ENCODE results near the gene LPP. TPM values are rescaled to one million over a fixed set of nuclear protein-coding genes. Genes with fewer than 3 reads are reported as not detected.
A peak's percentile ranks its signal among the peaks of the same experiment; 100 is the strongest.

Gene LPP
- total RNA-seq, 1 donor from 2014 or later, result 1,791 TPM

DNA sequence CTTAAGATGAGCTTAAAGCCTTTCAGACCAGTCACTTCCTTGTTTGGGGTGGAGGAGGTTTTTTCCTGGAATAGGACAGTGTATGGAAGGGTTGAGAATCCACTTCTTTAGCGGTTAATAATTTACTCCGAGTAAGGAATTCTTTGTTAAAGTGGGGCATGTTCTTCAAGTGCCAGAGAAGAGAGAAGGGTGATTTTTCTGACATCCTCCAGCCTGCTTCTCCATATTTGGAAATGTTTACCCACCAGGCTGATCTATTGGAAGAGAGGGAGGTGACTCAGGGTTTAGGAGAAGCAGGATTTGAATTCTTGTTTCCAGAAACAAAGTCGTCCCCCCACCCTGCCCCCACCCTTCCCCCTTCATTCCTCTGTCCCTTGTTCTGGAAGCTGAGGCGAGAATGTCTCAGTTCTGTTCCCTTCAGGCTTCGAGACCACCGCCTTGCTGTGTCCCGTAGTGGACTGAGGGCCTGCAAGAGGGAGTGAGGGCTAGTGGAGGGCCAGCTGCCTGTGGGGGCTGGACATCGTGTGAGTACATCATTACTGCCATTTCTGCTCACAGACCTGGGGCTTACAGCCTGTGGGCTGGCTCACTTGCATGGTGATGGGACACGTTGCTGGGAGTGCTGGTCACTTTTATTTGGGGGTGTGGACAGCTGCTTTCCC lies 58.5 kb downstream of the LPP start:
- peak in 1 of 2 donors; percentile 82 for DNase-seq (ENCODE audit: low spot score in 2 of 2)
- H3K4me1 ChIP-seq, result peaks cover 17 to 33% of the 10 kb centered on the region in 2 donors
- intact Hi-C loops (cut with DNase I), result loop anchor here (1.0 to 5.0 kb wide), 5 partner anchors 54 to 735 kb away; partner anchors contain the start of gene LPP

GRCh38 chr3:188214442-188214841 lies 60.5 kb downstream of the LPP start:
- Histone ChIP-seq H3K27ac (peak overlapping the region; percentile 92 to 96), H3K36me3 (peaks cover 4 to 7% of the 10 kb centered on the region in 2 donors), H3K4me1 (peaks cover 10 to 31% of the 10 kb centered on the region in 2 donors), H3K9me3 (no peaks in the 10 kb centered on the region), H3K4me3 (peak overlapping the region; percentile 49 to 63), H3K27me3 (no peaks in the 10 kb centered on the region)
- intact Hi-C loops (cut with DNase I), result loop anchor here (2.0 to 5.0 kb wide), 3 partner anchors 18 to 733 kb away; no protein-coding TSS in a partner anchor
- DNase-seq (ENCODE audit: low spot score in 2 of 2), result no peak
- TF ChIP-seq CTCF (IDR thresholded peaks at IDR 0.05), result no peak

More for the DNA sequence above, 58.5 kb downstream of the LPP start:
- no peaks in the 10 kb centered on the region for H3K9me3 ChIP-seq
- peak overlapping the region; percentile 92 to 96 for H3K27ac ChIP-seq
- peaks cover 3 to 4% of the 10 kb centered on the region in 2 donors for H3K36me3 ChIP-seq
- H3K4me3 ChIP-seq, result peak overlapping the region; percentile 49 to 63
- no peak for TF ChIP-seq CTCF (IDR thresholded peaks at IDR 0.05)
- H3K27me3 ChIP-seq, result no peaks in the 10 kb centered on the region

- TF ChIP-seq CTCF (IDR thresholded peaks at IDR 0.05), result no peak
- Histone ChIP-seq H3K4me3 (peak overlapping the region; percentile 49 to 63), H3K36me3 (peaks cover 4 to 7% of the 10 kb centered on the region in 2 donors), H3K27me3 (no peaks in the 10 kb centered on the region), H3K27ac (peak overlapping the region; percentile 92 to 96), H3K9me3 (no peaks in the 10 kb centered on the region), H3K4me1 (peaks cover 9 to 33% of the 10 kb centered on the region in 2 donors)
- no peak for DNase-seq (ENCODE audit: low spot score in 2 of 2)
- intact Hi-C loops (cut with DNase I), result loop anchor here (2.0 kb wide), 1 partner anchor 18 kb away; no protein-coding TSS in a partner anchor
These were observed 61.2 kb downstream of the LPP start for GRCh38 chr3:188215129-188215528.

DNA sequence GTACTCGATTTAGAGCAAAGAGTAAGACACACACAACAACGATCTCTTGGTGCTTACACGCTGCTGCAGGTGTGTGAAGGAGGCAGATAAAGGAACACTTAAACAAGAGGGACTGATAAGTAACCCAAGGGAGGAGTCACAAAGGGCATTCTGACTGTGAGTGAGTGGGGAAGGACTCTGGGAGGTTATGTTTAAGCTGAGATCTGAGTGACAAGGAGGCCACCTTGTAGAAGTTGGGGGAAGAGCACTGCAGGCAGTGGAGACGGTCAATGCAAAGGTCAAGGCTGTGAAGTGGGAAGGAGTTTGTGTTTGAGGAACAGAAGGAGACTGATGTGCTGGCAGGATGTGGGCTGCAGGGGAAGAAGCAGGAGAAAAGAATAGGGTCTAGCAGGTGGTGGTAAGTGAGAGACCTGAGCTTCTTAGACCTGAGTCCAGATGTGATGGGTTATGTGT lies 63.1 kb downstream of the LPP start:
- H3K27ac ChIP-seq, result peak overlapping the region; percentile 92 to 96
- no peaks in the 10 kb centered on the region for H3K27me3 ChIP-seq
- no peak for TF ChIP-seq CTCF (IDR thresholded peaks at IDR 0.05)
- peaks cover 4 to 32% of the 10 kb centered on the region in 2 donors for H3K4me1 ChIP-seq
- H3K4me3 ChIP-seq, result peak overlapping the region; percentile 27 to 63
- no peaks in the 10 kb centered on the region for H3K9me3 ChIP-seq
- H3K36me3 ChIP-seq, result peaks cover 4 to 7% of the 10 kb centered on the region in 2 donors
- intact Hi-C loops (cut with DNase I), result no loop called here
- DNase-seq (ENCODE audit: low spot score in 2 of 2), result no peak

- intact Hi-C loops (cut with DNase I), result no loop called here
- Histone ChIP-seq H3K9me3 (no peaks in the 10 kb centered on the region), H3K4me1 (peaks cover 3 to 39% of the 10 kb centered on the region in 2 donors), H3K4me3 (peak overlapping the region; percentile 27 to 63), H3K27ac (peak overlapping the region; percentile 92 to 96), H3K27me3 (no peaks in the 10 kb centered on the region), H3K36me3 (peaks cover 4 to 7% of the 10 kb centered on the region in 2 donors)
- TF ChIP-seq CTCF (IDR thresholded peaks at IDR 0.05), result no peak
- no peak for DNase-seq (ENCODE audit: low spot score in 2 of 2)
These were observed 63.8 kb downstream of the LPP start for GRCh38 chr3:188217726-188218125.
